Measurements from ENCODE around the gene TEX38.
"Not testable (repeated sequence)": the region's sequence is repeated elsewhere in the genome, so short reads cannot be mapped to it uniquely, and the experiment has no call there.

Gene TEX38

DNA sequence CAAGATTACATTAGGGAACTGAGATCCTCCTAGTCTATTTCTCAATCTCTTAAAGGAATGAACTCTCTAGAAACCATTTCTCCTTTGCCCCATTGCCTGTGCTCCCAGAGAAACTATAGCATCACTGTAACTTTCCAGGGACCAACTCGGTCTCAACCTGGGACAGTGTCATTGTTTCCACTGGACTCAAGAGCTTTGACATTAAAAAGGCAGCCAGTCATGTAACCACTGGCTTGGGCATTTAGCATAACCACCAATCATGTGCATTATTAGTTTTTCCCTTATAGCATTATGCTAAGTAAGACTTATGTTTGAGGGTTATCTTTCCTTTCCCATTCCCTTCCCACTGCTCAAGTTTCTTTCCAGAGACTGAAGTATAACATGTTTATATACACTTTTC lies 18.2 kb downstream of the TEX38 start:
- no peak for DNase-seq

DNA sequence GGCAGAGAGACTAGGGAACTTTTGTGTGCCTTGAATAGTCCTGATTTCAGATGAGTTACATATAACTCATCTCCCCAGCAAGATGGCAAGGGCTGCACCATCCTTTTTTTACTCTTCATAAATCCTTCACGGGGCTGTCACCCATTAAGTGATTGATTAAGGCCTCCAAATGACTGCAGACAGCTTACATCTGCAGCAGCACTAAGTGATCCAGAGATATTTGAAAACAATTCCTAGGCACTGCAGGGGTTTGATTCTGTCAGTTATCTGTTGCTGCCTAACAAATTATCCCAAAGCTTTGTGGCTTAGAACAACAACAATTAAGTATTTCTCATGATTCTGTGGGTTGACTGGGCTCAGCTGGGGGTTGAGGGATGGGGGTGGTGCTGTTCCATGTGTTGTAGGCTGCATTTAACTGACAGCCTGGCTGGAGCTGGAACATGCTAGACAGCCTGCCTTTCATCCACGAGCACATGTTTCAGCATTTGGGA lies 19.3 kb downstream of the TEX38 start:
- DNase-seq = no peak

DNA sequence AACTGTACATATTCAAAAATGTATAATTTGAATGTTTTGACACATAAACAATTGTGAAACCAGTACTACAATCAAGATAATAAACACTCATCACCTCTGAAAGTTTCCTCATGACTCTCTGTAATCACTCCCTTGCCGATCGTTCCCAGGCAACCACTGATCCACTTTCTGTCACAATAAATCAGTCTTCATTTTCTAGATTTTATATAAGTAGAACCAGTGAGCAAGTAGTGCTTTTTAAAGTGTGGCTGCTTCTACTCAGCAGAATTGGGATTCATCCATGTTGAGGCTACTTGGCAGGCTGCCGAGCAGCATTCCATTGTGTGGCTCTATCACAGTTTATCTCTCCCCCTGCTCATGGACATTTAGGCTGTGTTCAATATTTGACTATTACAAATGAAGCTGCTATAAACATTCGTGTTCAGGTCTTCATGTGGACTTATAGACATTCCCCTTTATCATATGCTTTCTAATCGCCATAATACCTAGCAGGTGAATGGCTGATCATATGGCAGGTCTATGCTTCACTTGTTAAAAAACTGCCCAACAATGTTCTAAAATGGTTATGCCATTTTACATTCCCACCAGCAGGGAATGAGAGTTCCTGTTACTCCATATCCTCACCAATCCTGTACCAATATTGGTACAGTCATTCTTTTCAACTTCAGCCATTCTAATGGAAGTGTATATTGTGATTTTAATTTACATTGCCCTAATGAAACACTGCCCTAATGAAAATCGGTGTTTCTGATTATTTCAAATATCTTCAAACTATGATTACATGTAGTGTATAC lies 20.5 kb downstream of the TEX38 start:
- no peak for DNase-seq

DNA sequence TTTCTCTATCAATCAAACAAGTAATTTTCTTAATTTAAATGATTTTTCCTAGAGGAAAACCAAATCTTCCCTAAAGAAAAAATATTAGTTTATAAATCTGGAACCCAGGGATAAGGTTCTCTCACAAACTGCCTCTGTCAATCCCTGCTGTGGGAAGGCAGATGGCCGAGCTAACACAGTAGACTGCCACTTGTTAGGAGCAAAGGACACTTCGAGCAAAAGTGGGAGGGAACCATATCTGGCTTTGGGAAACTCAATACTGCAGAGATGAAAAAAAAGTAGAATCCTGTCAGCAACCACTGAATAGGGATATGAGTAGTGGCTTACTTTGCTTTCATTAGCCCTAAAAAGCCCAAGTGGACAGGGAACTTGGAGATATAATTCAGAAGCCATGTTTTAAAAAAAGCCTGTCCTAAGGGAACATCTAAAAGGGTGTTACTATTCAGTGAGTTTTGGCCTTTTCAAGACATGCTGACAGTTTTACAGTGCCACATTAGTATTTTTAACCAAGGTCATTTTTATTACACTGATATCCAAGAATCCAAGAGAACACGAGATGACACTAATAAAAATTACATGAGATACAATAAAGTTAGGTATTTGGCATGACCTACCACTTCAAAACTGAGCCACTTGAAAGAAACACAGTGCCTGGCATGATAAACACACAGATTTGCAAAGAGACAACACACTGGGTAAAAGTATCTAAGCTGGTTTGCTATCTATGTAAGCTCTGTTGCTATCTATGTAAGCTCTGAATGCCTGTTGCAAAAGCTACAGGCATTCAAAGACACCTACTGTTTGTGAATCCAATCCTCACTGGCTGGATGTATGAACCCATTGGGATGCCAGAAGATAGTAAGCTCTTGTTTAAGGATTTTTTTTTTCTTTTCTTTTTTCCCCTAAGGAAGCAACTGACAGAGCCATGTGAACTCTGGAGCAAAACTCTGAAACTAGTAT lies 21.4 kb downstream of the TEX38 start:
- no peak for DNase-seq

DNA sequence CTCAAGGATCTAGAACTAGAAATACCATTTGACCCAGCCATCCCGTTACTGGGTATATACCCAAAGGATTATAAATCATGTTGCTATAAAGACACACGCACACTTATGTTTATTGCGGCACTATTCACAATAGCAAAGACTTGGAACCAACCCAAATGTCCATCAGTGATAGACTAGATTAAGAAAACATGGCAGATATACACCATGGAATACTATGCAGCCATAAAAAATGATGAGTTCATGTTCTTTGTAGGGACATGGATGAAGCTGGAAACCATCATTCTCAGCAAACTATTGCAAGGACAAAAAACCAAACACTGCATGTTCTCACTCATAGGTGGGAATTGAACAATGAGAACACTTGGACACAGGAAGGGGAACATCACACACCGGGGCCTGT lies 23.0 kb downstream of the TEX38 start:
- DNase-seq = not testable (repeated sequence)

DNA sequence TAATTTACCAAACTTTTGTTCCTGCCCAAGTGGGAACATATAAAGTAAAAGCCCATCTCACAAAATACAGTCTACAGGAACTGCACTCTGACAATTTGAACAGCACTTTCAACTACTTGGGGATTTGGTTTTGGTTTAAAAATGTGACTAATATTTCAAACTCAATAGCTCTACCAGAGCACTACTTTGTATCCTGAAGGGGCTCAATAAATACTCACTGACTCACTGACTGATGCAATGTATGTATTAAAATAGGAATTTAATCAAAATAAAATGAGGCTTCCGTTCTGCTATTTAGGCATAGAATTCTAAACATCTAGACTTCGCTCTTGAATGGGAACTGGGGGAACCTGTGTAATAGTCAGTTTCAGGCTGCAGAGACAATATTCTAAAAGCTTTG lies 25.4 kb downstream of the TEX38 start:
- DNase-seq = no peak

DNA sequence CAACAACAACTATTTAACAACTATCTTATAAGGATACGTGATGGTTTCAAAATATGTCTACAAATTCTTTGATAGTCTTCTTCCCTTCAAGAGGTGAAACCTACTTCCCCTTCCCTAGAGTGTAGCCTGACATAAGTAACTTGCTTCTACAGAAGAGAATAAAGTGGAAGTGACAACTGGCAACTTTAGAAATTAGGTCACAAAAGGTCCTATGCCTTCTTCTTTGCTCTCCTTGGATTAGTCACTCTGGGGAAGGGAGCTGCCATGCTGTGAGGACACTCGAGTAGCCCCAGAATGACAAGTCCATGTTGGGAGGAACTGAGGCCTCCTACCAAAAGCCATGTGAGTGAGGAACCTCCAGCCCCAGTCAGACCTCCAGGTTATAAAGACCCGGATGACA lies 28.0 kb downstream of the TEX38 start:
- peak; percentile 17 for DNase-seq

DNA sequence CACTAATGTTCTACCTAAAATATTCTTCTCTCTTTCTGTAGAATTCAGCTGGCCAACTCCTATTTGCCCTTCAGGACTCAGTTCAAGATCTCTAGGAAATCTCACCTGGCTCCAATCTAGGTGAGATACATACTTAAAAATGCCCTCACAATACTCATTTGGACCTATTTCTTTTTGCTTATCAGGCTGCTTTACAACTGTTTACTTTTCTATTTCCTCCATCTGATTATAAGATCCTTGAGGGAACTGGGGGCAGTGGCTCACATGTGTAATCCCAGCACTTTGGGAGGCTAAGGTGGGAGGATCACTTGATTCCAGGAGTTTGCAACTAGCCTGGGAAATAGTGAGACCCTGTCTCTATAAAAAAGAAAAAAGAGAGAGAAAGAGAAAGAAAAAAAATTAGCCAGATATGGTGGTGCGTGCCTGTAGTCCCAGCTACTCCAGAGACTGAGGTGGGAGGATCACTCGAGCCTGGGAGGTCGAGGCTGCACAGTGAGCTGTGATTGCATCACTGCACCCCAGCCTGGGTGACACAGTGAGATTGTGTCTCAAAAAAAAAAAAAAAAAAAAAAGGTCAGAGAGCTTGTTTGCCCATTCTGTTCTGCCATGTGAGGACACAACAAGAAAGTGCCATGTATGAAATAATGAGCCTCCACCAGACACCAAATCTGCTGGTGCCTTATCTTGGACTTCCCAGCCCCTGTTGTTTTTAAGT lies 32.4 kb downstream of the TEX38 start:
- no peak for DNase-seq

DNA sequence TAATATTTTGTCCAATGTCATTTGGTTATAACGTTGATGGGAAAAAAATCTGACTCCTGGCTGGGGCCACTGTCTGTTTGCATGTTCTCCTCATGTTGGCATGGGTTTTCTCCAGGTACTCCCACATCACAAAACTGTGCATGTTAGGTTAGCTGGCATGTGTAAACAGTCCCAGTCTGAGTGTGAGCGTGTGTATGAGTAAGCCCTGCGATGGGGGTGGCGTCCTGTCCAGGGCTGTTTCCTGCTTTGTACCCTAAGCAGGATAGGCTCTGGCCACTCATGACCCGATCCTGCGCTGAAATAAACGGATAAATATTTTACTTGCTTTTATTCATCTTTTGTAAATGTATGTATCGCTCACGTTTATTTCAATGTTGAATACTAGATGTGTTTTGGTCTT lies 33.8 kb downstream of the TEX38 start:
- DNase-seq = no peak

DNA sequence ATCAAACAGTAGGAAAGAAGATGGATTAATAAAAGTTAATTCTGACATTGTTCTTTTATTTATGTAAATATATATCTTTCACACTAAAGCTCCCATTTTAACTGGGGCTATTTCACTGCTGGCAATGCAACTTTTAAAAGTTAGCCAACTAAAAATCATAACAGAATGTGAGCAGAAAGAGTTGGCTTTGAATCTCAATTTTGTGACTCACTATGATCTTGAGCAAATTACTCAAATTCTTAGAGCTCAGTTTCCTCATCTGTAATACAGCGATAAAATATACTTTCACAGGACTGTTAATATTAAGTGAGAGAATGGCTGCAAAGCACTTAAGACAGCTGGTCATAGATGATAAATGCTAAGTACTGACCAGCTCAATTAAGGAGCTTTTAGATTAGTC lies 36.5 kb downstream of the TEX38 start:
- DNase-seq = no peak

DNA sequence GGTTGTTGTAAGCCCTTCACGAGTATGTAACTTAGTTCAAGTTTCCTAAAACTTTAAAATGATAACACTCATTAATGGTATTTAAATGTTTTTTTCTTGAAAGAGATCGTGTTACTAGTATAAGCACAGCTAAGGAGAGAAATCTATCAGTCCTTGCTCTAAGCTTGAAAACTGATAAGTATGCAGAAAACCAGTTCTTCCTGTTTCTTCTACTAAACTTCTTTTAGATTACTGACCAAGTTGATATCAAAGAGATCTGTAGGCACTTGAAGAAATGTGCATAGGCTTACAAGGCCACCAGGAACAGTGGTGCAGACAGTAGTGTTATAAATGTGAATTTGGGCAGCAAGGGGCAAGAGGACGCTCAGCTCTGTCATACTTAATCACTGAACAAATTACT lies 43.3 kb downstream of the TEX38 start:
- DNase-seq = peak; percentile 40

DNA sequence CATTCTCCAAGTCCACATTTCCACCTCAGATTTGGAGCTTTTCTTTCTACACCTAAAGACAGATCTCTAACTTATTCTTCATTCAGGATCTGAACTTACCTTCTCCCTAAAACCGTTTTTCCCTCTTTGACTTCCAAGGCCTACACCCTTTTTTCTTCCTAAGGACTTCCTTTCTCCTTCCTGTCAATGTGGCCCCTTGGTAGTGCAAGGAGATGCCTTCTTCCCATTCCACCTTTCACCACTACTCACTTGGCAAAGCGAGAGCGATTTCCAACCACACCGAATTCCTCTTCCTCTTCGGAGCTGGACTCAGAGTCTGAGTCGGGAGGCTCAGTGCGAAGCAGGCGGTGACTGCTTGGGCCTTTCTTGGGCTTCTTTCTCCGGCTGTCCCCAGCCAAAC lies 46.0 kb downstream of the TEX38 start:
- no peak for DNase-seq

DNA sequence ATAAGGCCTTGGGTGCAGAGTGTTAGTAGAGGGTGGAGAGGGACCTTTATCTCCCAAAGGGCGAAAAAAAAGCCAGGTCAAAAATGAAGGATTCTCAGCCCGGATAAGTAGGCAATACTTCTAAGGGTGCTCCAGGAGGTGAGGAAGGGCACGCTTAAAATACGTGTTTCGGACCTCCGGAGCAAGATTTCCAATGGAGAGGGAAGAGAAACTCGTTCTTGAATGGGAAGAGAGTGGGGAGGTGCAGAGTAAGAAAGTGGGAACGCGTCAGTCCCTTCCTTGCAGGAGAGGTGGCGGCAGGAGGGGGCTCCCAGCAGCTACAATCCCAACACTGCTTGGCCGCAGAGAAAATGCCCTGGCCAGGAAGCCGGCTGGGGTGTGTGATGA lies 46.7 kb downstream of the TEX38 start:
- no peak for DNase-seq

DNA sequence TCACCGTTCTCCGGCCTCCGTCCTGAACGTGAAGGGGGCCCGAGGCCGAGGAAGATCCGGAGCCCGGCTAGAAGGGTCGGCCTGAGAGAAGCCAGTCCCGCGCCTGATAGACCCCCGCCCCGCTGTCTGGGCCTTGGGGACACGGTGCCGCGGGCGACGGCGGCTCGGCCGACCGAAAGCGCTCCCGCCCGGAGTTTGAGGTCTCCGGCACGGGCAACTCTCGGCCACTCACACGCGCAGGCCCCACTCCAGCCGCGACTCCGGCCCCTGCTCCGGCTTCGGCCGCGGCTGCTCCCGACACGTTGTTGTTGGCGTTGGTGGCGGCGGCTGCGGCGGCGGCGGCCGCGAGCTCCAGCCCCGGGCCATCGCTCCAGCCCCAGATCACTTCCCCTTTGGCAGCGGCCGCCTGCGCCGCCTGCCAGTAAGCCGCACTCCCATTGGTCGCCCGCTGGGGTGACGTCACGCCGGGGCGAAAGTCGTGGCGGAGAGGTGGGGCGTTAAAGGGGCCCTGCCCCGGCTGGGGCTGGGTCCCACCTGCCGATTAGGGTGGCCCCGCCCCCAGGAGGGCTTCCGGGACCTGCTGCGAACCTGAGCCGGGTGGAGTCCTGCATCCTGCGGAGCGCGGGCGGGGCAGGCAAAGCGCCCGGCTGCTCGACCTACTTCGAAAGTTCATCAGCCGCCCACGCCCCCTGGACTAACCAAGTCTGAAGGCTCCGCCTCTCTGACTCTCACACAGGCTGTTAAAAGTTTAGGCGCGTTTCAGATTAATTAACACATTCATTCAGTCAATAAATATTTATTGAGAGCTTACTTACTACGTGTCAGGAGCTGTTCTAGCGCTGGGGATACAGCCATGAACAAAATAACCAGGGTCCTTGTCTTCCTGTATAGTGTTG lies 47.3 kb downstream of the TEX38 start, which contains the start of gene EFCAB14:
Gene EFCAB14, minus strand, starts transcription at position 388 of the 896 bp plus-strand sequence. CDS start 1,027 bp downstream, outside the sequence.
- DNase-seq = peak; percentile 98

DNA sequence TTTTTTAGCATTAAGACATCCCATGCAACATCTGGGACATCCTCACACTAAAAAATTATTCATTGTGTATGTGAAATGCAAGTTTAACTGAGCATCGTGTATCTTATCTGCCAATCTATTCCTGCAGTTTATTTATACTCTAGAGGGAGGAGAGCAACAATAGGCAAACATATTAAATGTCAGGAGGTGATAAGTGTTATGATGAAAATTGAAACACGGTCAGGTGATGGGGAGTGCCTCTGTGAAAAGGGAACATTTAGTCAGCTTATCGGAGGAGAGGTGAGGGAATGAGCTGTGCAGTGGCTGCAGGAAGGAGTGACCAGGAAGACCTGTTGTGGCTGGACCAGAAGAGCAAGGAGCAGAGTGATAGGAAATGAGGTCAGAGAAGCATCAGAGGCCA lies 48.0 kb downstream of the TEX38 start:
- DNase-seq = peak; percentile 58

DNA sequence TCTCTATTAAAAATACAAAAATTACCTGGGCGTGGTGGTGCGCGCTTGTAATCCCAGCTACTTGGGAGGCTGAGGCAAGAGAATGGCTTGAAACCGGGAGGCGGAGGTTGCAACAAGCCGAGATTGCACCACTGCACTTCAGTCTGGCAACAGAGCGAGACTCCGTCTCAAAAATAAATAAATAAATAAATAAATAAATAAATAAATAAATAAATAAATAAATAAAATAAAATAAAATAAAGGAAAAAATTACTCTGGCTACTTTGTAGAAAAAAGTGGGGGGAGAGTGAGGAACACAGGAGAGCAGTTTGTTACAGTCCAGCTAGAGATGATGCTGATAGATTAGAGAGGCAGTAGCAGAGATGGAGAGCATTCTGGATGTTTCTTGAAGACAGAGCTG lies 48.7 kb downstream of the TEX38 start:
- not testable (repeated sequence) for DNase-seq

DNA sequence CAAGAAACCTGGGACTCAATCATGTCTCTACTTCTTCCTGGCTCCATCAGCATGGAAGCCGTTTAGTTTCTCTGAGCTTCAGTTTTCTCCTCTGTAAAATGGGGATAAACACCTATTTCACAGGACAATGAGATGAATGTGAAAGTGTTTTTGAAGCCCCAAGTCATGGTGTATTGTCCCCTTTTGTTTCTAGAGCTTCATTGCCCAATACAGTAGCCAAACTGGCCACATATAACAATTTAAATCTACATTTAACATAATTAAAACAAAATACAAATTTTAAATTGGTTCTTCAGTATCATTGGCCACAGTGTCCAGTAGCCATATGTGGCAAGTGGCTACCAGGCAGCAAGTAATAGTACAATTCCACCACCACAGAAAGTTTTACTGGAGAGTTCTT lies 49.5 kb downstream of the TEX38 start:
- DNase-seq = no peak

DNA sequence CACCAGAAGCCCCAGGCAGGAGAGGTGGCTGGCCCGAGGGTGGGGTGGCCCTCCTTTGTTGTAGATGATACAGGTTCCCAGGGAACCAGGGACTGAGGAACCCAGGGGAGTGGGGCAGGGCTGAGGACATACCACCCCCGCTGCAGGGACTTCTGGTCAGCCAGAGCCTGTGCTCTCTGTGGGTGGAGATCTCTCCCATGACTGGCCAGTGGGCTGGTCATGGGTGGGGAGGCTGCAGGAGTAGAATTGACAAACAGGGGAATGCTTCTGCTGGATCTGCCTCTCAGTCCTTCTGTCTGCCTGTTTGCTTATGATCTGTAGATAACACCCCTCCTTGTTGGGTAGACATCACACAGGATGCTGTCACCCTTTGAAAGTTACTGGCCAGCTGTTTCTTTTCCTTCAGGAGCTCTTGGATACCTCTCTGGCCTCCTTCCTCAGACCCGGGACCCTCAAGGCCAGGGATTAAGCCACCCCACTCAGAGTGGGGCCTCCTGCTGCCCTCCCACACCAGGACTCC lies 50.1 kb downstream of the TEX38 start:
- DNase-seq = no peak
